ENCODE data around the gene MAP7.

The MAP7 gene

DNA sequence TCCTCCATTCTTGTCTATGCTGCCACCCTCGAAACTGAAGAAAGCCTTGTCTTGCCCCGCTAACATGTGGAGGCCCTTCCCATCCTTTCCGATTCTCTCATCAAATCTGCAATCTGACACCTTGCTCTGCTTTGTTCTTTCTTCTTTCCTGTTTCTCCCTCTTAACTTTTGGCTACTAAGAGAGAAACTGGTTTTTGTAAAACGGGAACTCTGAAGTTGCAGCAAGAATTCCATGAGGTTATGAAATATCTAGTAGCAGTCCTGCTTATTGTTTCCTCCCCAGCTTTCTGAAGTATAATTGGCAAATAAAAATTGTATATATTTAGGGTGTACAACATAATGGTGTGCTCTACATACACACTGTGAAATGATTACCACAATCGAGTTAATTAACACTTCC is 80.2 kb downstream of the MAP7 start:
- no peak for DNase-seq (ENCODE audit: low read depth)
- TF ChIP-seq, protein P1, sequence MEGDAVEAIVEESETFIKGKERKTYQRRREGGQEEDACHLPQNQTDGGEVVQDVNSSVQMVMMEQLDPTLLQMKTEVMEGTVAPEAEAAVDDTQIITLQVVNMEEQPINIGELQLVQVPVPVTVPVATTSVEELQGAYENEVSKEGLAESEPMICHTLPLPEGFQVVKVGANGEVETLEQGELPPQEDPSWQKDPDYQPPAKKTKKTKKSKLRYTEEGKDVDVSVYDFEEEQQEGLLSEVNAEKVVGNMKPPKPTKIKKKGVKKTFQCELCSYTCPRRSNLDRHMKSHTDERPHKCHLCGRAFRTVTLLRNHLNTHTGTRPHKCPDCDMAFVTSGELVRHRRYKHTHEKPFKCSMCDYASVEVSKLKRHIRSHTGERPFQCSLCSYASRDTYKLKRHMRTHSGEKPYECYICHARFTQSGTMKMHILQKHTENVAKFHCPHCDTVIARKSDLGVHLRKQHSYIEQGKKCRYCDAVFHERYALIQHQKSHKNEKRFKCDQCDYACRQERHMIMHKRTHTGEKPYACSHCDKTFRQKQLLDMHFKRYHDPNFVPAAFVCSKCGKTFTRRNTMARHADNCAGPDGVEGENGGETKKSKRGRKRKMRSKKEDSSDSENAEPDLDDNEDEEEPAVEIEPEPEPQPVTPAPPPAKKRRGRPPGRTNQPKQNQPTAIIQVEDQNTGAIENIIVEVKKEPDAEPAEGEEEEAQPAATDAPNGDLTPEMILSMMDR (IDR thresholded peaks at IDR 0.05; ENCODE audit: low read depth, low read length, missing control alignments): no peak
- in situ Hi-C loops (cut with HindIII; ENCODE audit: low sequenced_read_pairs): no loop called here
- no peak overlapping the region for H3K4me3 ChIP-seq (ENCODE audit: low read depth, low read length)

DNA sequence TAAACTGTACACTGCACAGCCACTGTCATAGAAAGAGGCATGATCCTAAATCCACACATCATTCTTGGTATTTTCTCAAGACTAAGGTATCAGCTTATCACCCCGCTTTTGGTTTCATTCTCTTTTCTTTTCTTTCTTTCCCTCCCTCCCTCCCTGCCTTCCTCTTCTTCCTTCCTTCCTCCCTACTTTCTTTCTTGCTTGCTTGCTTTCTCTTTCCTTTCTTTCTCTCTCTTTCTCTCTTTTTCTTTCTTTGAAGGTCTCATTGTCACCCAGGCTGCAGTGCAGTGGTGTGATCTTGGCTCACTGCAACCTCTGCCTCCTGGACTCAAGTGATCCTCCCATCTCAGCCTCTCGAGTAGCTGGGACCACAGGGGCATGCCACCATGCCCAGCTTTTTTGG is 81.1 kb downstream of the MAP7 start:
- in situ Hi-C loops (cut with HindIII; ENCODE audit: low sequenced_read_pairs): no loop called here
- H3K4me3 ChIP-seq (ENCODE audit: low read depth, low read length): no peak overlapping the region
- no peak for DNase-seq (ENCODE audit: low read depth)
- TF ChIP-seq, protein P1 (IDR thresholded peaks at IDR 0.05; ENCODE audit: low read depth, low read length, missing control alignments): no peak

DNA sequence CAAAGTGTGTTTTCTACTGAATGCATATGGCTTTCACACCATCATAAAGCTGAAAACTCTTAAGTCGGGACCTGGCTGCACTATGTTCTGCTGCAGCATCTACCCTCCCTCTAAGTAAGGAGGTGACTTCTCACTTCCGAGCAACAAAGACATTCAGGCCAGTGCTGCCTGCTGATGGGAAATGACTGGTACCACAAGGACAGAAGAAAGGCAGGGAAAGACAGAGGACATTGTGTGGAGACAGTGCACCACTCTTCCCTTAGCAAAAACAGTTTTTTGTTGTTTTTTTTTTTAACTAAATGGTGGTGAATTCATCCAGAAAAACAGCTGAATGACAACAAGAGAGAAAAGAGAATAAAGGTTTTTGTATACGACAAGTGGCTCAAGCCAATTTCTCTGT is 81.5 kb downstream of the MAP7 start:
- no peak for DNase-seq (ENCODE audit: low read depth)
- in situ Hi-C loops (cut with HindIII; ENCODE audit: low sequenced_read_pairs): no loop called here
- no peak overlapping the region for H3K4me3 ChIP-seq (ENCODE audit: low read depth, low read length)
- TF ChIP-seq, protein P1 (IDR thresholded peaks at IDR 0.05; ENCODE audit: low read depth, low read length, missing control alignments): no peak

DNA sequence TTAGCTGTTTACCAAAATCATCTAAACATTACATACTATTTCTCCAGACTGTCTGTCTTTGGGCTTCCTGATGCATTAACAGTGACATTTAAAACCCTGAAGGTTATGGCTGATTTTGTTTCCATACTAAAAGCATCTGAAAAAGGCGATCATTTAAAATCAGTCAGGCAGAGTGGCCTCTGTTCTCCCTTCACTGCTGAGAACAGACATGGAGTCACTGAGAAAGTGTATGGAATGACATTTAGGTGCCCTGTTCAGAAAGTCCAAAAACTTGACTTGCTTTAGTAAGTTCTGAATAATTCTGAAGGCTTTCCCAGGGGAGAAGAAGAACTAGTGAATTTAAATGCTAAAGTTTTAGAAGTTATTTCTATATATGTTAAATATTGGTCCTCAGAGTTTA is 83.0 kb downstream of the MAP7 start:
- in situ Hi-C loops (cut with HindIII; ENCODE audit: low sequenced_read_pairs): no loop called here
- H3K4me3 ChIP-seq (ENCODE audit: low read depth, low read length): no peak overlapping the region
- no peak for DNase-seq (ENCODE audit: low read depth)
- TF ChIP-seq, protein P1 (IDR thresholded peaks at IDR 0.05; ENCODE audit: low read depth, low read length, missing control alignments): no peak

DNA sequence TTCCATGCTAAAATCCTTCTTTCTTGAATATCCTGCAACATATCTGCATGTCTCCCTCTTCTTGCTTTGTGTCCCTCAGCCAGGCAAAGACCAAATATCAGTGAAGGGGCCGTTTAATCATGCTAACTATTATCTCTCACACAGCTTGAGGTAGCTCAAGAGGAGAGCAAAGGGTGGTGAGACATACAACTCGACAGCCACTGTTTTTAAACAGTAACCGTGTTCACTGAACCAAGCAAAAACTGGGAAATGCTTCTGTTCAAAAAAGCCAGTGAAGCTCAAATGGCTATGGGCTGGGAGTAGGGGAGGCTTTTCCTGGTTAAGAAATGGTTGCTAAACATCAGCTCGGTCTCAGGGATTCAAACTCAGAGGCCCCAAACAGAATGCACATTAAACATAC is 83.4 kb downstream of the MAP7 start:
- TF ChIP-seq, protein P1 (IDR thresholded peaks at IDR 0.05; ENCODE audit: low read depth, low read length, missing control alignments): no peak
- DNase-seq (ENCODE audit: low read depth): no peak
- in situ Hi-C loops (cut with HindIII; ENCODE audit: low sequenced_read_pairs): no loop called here
- H3K4me3 ChIP-seq (ENCODE audit: low read depth, low read length): no peak overlapping the region

DNA sequence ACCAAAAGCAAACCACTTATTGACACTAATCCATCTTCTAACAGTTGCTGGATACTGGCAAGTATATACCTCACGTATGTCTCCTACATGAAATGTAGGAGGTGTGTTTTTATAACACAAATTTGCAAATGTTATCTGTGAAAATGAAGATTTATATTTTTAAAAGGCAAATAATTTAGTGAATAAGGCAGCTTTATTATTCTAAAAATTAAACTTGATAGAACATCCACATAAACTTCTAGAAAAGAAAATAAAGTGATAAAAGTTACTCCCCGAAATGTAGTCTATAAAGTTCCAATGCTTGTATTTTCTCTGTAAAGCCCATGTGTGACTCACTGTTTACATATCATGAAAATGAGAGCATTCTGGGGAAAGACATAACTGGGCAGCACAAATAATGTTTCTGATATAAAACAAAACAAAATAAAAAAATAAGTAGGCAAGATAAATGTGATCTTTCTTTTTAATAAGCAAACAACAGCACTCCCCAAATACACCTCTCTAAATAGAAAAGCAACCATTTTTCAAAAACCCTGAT is 84.4 kb downstream of the MAP7 start:
- in situ Hi-C loops (cut with HindIII; ENCODE audit: low sequenced_read_pairs): no loop called here
- no peak for DNase-seq (ENCODE audit: low read depth)

More for the DNA sequence above, 84.4 kb downstream of the MAP7 start:
- TF ChIP-seq, protein P1 (IDR thresholded peaks at IDR 0.05; ENCODE audit: low read depth, low read length, missing control alignments): no peak
- H3K4me3 ChIP-seq (ENCODE audit: low read depth, low read length): no peak overlapping the region

All from astrocyte of the cerebellum (primary cell).